Measurements from ENCODE around the gene ZFHX3. TPM values are rescaled to one million over a fixed set of nuclear protein-coding genes. Genes with fewer than 3 reads are reported as not detected.

Gene ZFHX3
- total RNA-seq, 2 experiments from 2014 or later = 0.21 to 0.68 TPM

- H3K27ac Mint-ChIP-seq = no peak overlapping the region
Measured at GRCh38 chr16:72921620-72922019, 126.3 kb downstream of the ZFHX3 start.

GRCh38 chr16:72921106-72921505 is 126.8 kb downstream of the ZFHX3 start:
- ChIA-PET POLR2A (interaction anchor here (0.6 kb wide), 1 partner anchor 1310 kb away, joined by 3 read pairs; no protein-coding TSS in a partner anchor), CTCF (no interaction called here)
- peaks cover 5% of the 10 kb centered on the region for H3K4me1 Mint-ChIP-seq (ENCODE audit: low read depth)
- intact Hi-C loops (cut with micrococcal nuclease) = no loop called here
- no peak for DNase-seq
- no peaks in the 10 kb centered on the region for H3K36me3 Mint-ChIP-seq
- no peak overlapping the region for H3K4me3 Mint-ChIP-seq
- peaks cover 5% of the 10 kb centered on the region for H3K9me3 Mint-ChIP-seq
- H3K27ac Mint-ChIP-seq = no peak overlapping the region
- H3K27me3 Mint-ChIP-seq = peaks cover 2% of the 10 kb centered on the region

More at GRCh38 chr16:72921620-72922019, 126.3 kb downstream of the ZFHX3 start:
- Mint-ChIP-seq H3K4me1 (ENCODE audit: low read depth) (peaks cover 5% of the 10 kb centered on the region), H3K27me3 (peaks cover 2% of the 10 kb centered on the region), H3K4me3 (no peak overlapping the region), H3K9me3 (peaks cover 5% of the 10 kb centered on the region), H3K36me3 (no peaks in the 10 kb centered on the region)
- ChIA-PET POLR2A (no interaction called here), CTCF (no interaction called here)
- no peak for DNase-seq
- intact Hi-C loops (cut with micrococcal nuclease) = no loop called here

GRCh38 chr16:72917051-72917450 is 130.9 kb downstream of the ZFHX3 start:
- POLR2A ChIA-PET = no interaction called here
- intact Hi-C loops (cut with micrococcal nuclease) = no loop called here
- CTCF ChIA-PET = interaction anchor here (0.9 kb wide), 1 partner anchor 9 kb away, joined by 3 read pairs; no protein-coding TSS in a partner anchor
- Mint-ChIP-seq H3K27ac (no peak overlapping the region), H3K9me3 (peaks cover 5% of the 10 kb centered on the region), H3K27me3 (peaks cover 2% of the 10 kb centered on the region), H3K4me3 (no peak overlapping the region), H3K36me3 (no peaks in the 10 kb centered on the region), H3K4me1 (ENCODE audit: low read depth) (peaks cover 5% of the 10 kb centered on the region)
- DNase-seq = no peak

- Mint-ChIP-seq H3K4me1 (ENCODE audit: low read depth) (no peaks in the 10 kb centered on the region), H3K27ac (no peak overlapping the region), H3K36me3 (no peaks in the 10 kb centered on the region), H3K27me3 (peaks cover 2% of the 10 kb centered on the region), H3K4me3 (no peak overlapping the region), H3K9me3 (peaks cover 5% of the 10 kb centered on the region)
- intact Hi-C loops (cut with micrococcal nuclease) = no loop called here
- ChIA-PET CTCF (no interaction called here), POLR2A (no interaction called here)
- no peak for DNase-seq
Measured at GRCh38 chr16:72915331-72915730, 132.6 kb downstream of the ZFHX3 start.

GRCh38 chr16:72913551-72913950 is 134.4 kb downstream of the ZFHX3 start:
- DNase-seq = no peak
- Mint-ChIP-seq H3K4me3 (no peak overlapping the region), H3K36me3 (no peaks in the 10 kb centered on the region), H3K4me1 (ENCODE audit: low read depth) (no peaks in the 10 kb centered on the region), H3K27ac (no peak overlapping the region), H3K27me3 (no peaks in the 10 kb centered on the region), H3K9me3 (peaks cover 5% of the 10 kb centered on the region)
- ChIA-PET POLR2A (no interaction called here), CTCF (no interaction called here)
- intact Hi-C loops (cut with micrococcal nuclease) = no loop called here

GRCh38 chr16:72911971-72912370 is 136.0 kb downstream of the ZFHX3 start:
- Mint-ChIP-seq H3K9me3 (no peaks in the 10 kb centered on the region), H3K36me3 (no peaks in the 10 kb centered on the region), H3K27me3 (no peaks in the 10 kb centered on the region), H3K4me1 (ENCODE audit: low read depth) (no peaks in the 10 kb centered on the region), H3K27ac (no peak overlapping the region), H3K4me3 (no peak overlapping the region)
- no peak for DNase-seq
- ChIA-PET POLR2A (no interaction called here), CTCF (no interaction called here)
- intact Hi-C loops (cut with micrococcal nuclease) = no loop called here

- H3K4me3 Mint-ChIP-seq = no peak overlapping the region
- H3K9me3 Mint-ChIP-seq = no peaks in the 10 kb centered on the region
- no peak overlapping the region for H3K27ac Mint-ChIP-seq
- no peaks in the 10 kb centered on the region for H3K27me3 Mint-ChIP-seq
- DNase-seq = no peak
- ChIA-PET CTCF (no interaction called here), POLR2A (no interaction called here)
- H3K4me1 Mint-ChIP-seq (ENCODE audit: low read depth) = no peaks in the 10 kb centered on the region
- H3K36me3 Mint-ChIP-seq = no peaks in the 10 kb centered on the region
- intact Hi-C loops (cut with micrococcal nuclease) = no loop called here
Measured at GRCh38 chr16:72910875-72911274, 137.1 kb downstream of the ZFHX3 start.

GRCh38 chr16:72910381-72910780 is 137.5 kb downstream of the ZFHX3 start:
- ChIA-PET POLR2A (no interaction called here), CTCF (interaction anchor here (1.1 kb wide), 1 partner anchor 78 kb away, joined by 3 read pairs; no protein-coding TSS in a partner anchor)
- Mint-ChIP-seq H3K4me3 (no peak overlapping the region), H3K9me3 (no peaks in the 10 kb centered on the region), H3K27me3 (no peaks in the 10 kb centered on the region), H3K36me3 (no peaks in the 10 kb centered on the region), H3K27ac (no peak overlapping the region), H3K4me1 (ENCODE audit: low read depth) (no peaks in the 10 kb centered on the region)
- intact Hi-C loops (cut with micrococcal nuclease) = no loop called here
- DNase-seq = no peak

GRCh38 chr16:72909196-72909595 is 138.7 kb downstream of the ZFHX3 start:
- Mint-ChIP-seq H3K4me1 (ENCODE audit: low read depth) (no peaks in the 10 kb centered on the region), H3K9me3 (no peaks in the 10 kb centered on the region), H3K36me3 (no peaks in the 10 kb centered on the region), H3K4me3 (no peak overlapping the region), H3K27ac (no peak overlapping the region), H3K27me3 (no peaks in the 10 kb centered on the region)
- no peak for DNase-seq
- ChIA-PET CTCF (no interaction called here), POLR2A (no interaction called here)
- intact Hi-C loops (cut with micrococcal nuclease) = no loop called here

GRCh38 chr16:72908362-72909167 is 139.4 kb downstream of the ZFHX3 start:
- Mint-ChIP-seq H3K4me1 (ENCODE audit: low read depth) (no peaks in the 10 kb centered on the region), H3K27ac (no peak overlapping the region), H3K27me3 (no peaks in the 10 kb centered on the region), H3K9me3 (no peaks in the 10 kb centered on the region), H3K4me3 (no peak overlapping the region), H3K36me3 (no peaks in the 10 kb centered on the region)
- intact Hi-C loops (cut with micrococcal nuclease) = no loop called here
- ChIA-PET POLR2A (no interaction called here), CTCF (no interaction called here)
- no peak for DNase-seq

GRCh38 chr16:72905581-72905980 is 142.3 kb downstream of the ZFHX3 start:
- CTCF ChIA-PET = no interaction called here
- H3K4me3 Mint-ChIP-seq = no peak overlapping the region
- POLR2A ChIA-PET = no interaction called here
- H3K4me1 Mint-ChIP-seq (ENCODE audit: low read depth) = no peaks in the 10 kb centered on the region
- DNase-seq = no peak
- no peaks in the 10 kb centered on the region for H3K36me3 Mint-ChIP-seq
- no peak overlapping the region for H3K27ac Mint-ChIP-seq
- intact Hi-C loops (cut with micrococcal nuclease) = no loop called here
- H3K27me3 Mint-ChIP-seq = no peaks in the 10 kb centered on the region
- H3K9me3 Mint-ChIP-seq = no peaks in the 10 kb centered on the region

GRCh38 chr16:72903176-72903575 is 144.8 kb downstream of the ZFHX3 start:
- Mint-ChIP-seq H3K4me1 (ENCODE audit: low read depth) (no peaks in the 10 kb centered on the region), H3K4me3 (no peak overlapping the region), H3K27ac (no peak overlapping the region), H3K36me3 (no peaks in the 10 kb centered on the region), H3K27me3 (no peaks in the 10 kb centered on the region), H3K9me3 (no peaks in the 10 kb centered on the region)
- no peak for DNase-seq
- intact Hi-C loops (cut with micrococcal nuclease) = no loop called here
- CTCF ChIA-PET = no interaction called here
- POLR2A ChIA-PET = no interaction called here

GRCh38 chr16:72902206-72902605 is 145.7 kb downstream of the ZFHX3 start:
- H3K9me3 Mint-ChIP-seq = no peaks in the 10 kb centered on the region
- no peak for DNase-seq
- no peaks in the 10 kb centered on the region for H3K36me3 Mint-ChIP-seq
- no peaks in the 10 kb centered on the region for H3K4me1 Mint-ChIP-seq (ENCODE audit: low read depth)
- no peaks in the 10 kb centered on the region for H3K27me3 Mint-ChIP-seq
- POLR2A ChIA-PET = no interaction called here
- CTCF ChIA-PET = no interaction called here
- no peak overlapping the region for H3K27ac Mint-ChIP-seq
- intact Hi-C loops (cut with micrococcal nuclease) = no loop called here
- H3K4me3 Mint-ChIP-seq = no peak overlapping the region
